Activated CD8-positive, alpha-beta T cell treated with anti-CD3 and anti-CD28 coated beads for 36 hours (primary cell): ENCODE results near the gene GALNT3. TPM values are rescaled to one million over a fixed set of nuclear protein-coding genes. Genes with fewer than 3 reads are reported as not detected.

Source experiments
- ATAC-seq: fragments of 200-7000 bp; cut with Tn5 transposase; one replicate; pipeline ENCODE4 v1.10.0; 2021; ENCODE audit warnings: mild to moderate bottlenecking, moderate library complexity
- CTCF ChIA-PET: fragments of 350-600 bp; sonication (Branson Sonifier 250); formaldehyde crosslinking; loops from one replicate; lab custom pipeline; 2021; ENCODE audit warnings: antibody characterized with exemption; lab: Charles Lee
- POLR2A ChIA-PET: fragments of 350-600 bp; sonication (Branson Sonifier 250); formaldehyde crosslinking; loops from one replicate; lab custom pipeline; 2021; ENCODE audit warnings: antibody characterized with exemption; lab: Charles Lee
- DNase-seq: peaks from one replicate; pipeline ENCODE4 v3.0.0-alpha.2; 2020
- H3K27ac Mint-ChIP-seq: one replicate; pipeline ENCODE4 v1.8.0; 2021; ENCODE audit warnings: mild to moderate bottlenecking, mixed read lengths
- H3K27me3 Mint-ChIP-seq: one replicate; pipeline ENCODE4 v1.8.0; 2021; ENCODE audit warnings: mixed read lengths
- H3K36me3 Mint-ChIP-seq: one replicate; pipeline ENCODE4 v1.8.0; 2021; ENCODE audit warnings: low read depth, mixed read lengths
- H3K4me1 Mint-ChIP-seq: one replicate; pipeline ENCODE4 v1.8.0; 2021; ENCODE audit warnings: low read depth, mixed read lengths
- H3K4me3 Mint-ChIP-seq: one replicate; pipeline ENCODE4 v1.8.0; 2021; ENCODE audit warnings: mild to moderate bottlenecking, moderate library complexity, mixed read lengths
- H3K9me3 Mint-ChIP-seq: one replicate; pipeline ENCODE4 v1.8.0; 2021; ENCODE audit warnings: mixed read lengths
- intact Hi-C: fragments of 100-400 bp; cut with micrococcal nuclease; formaldehyde crosslinking; loops from one replicate; pipeline ENCODE4 v1.10.0; 2022
- total RNA-seq, 2 experiments: library from RNA; stranded (reverse); gene quantifications; one replicate each; pipeline ENCODE4 v1.2.3, GENCODE V29; 2021
- TF ChIP-seq, protein P1 (sequence below): fragments of 200-600 bp; IDR thresholded peaks from one replicate; pipeline ENCODE4 v1.8.0; 2022; ENCODE audit warnings: antibody characterized with exemption, mild to moderate bottlenecking

GALNT3 gene
- total RNA-seq, 2 experiments from 2014 or later: 1.9 to 2.8 TPM

DNA sequence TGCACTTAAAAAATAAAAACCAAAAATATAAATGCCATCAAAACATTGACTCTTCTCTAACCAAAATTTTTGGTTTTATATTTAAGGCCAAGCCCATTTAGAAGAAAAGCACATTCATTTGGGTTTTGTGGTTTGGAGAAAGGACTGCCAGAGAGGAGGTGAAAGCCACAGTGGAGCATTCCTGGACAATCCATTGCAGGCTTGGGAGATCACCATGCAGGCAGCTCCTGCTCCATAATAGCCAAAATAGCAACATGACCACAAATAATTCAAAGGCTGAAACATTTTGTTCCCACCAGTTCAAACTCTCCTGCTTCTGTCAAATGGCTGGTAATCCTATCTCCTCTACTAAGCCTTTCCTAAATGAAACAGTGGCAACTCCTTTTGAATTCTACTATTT is 73.5 kb downstream of the GALNT3 start:
- ChIA-PET POLR2A (no interaction called here), CTCF (no interaction called here)
- no peak overlapping the region for H3K27ac Mint-ChIP-seq
- TF ChIP-seq, protein P1, sequence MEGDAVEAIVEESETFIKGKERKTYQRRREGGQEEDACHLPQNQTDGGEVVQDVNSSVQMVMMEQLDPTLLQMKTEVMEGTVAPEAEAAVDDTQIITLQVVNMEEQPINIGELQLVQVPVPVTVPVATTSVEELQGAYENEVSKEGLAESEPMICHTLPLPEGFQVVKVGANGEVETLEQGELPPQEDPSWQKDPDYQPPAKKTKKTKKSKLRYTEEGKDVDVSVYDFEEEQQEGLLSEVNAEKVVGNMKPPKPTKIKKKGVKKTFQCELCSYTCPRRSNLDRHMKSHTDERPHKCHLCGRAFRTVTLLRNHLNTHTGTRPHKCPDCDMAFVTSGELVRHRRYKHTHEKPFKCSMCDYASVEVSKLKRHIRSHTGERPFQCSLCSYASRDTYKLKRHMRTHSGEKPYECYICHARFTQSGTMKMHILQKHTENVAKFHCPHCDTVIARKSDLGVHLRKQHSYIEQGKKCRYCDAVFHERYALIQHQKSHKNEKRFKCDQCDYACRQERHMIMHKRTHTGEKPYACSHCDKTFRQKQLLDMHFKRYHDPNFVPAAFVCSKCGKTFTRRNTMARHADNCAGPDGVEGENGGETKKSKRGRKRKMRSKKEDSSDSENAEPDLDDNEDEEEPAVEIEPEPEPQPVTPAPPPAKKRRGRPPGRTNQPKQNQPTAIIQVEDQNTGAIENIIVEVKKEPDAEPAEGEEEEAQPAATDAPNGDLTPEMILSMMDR: no peak
- no peak overlapping the region for H3K4me3 Mint-ChIP-seq
- peaks cover 5% of the 10 kb centered on the region for H3K4me1 Mint-ChIP-seq
- ATAC-seq: no peak
- intact Hi-C loops: no loop called here
- no peaks in the 10 kb centered on the region for H3K9me3 Mint-ChIP-seq
- H3K27me3 Mint-ChIP-seq: peaks cover 7% of the 10 kb centered on the region
- no peaks in the 10 kb centered on the region for H3K36me3 Mint-ChIP-seq
- DNase-seq: no peak

DNA sequence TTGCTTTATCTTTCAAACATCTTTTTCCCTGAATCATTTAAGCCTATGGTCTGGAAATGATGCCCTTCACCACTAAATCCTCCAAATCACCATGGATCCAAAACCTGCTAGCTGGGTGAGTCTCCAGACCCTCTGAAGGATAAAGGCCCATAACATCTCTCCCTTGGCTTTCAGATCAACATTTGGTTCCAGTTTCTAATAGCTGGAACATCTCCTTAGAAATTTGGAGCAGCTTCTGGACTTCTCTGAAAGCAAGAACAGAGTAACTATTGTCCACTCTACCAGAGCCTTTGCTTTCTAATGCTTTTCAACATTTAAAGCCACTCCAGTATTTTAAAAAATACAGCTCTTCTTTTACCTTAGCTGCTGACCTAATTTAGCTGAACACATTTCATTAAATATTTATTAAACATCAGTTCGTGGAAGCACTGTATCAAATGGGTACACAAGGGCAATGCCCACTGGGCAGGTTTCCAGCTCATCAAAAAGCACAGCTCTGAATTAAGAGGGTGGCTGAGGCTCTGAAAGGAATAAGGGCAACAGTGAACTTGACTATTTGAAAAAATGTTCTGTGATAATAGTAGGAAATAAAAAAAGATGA is 75.3 kb downstream of the GALNT3 start:
- H3K4me3 Mint-ChIP-seq: no peak overlapping the region
- H3K9me3 Mint-ChIP-seq: no peaks in the 10 kb centered on the region
- intact Hi-C loops: no loop called here
- DNase-seq (no peak), ATAC-seq (no peak)
- CTCF ChIA-PET: no interaction called here
- no peaks in the 10 kb centered on the region for H3K4me1 Mint-ChIP-seq
- TF ChIP-seq, protein P1: no peak
- H3K27ac Mint-ChIP-seq: no peak overlapping the region
- H3K27me3 Mint-ChIP-seq: peaks cover 2% of the 10 kb centered on the region
- no peaks in the 10 kb centered on the region for H3K36me3 Mint-ChIP-seq
- POLR2A ChIA-PET: no interaction called here

DNA sequence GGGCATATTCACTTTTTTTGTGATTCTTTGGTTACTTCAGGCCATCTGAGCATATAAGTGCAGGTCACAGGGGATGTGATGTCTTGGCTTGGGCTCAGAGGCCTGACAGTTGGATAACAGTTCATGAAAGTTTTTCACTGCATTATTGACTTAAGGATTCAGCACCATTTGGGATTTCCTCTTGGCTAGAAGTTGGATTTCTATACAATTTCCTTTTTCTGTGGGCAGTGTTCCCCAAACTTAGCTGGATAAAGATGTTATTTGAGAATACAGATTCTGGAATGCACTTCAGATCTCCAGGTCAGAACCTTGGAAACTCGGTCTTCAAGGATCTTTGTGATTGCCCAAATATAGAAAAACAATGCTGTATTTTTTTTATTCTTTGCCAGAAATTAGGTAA is 78.0 kb downstream of the GALNT3 start:
- Mint-ChIP-seq H3K27me3 (no peaks in the 10 kb centered on the region), H3K36me3 (no peaks in the 10 kb centered on the region), H3K9me3 (no peaks in the 10 kb centered on the region), H3K27ac (no peak overlapping the region), H3K4me3 (no peak overlapping the region), H3K4me1 (no peaks in the 10 kb centered on the region)
- POLR2A ChIA-PET: no interaction called here
- intact Hi-C loops: no loop called here
- CTCF ChIA-PET: no interaction called here
- no peak for ATAC-seq
- DNase-seq: no peak
- TF ChIP-seq, protein P1: no peak

DNA sequence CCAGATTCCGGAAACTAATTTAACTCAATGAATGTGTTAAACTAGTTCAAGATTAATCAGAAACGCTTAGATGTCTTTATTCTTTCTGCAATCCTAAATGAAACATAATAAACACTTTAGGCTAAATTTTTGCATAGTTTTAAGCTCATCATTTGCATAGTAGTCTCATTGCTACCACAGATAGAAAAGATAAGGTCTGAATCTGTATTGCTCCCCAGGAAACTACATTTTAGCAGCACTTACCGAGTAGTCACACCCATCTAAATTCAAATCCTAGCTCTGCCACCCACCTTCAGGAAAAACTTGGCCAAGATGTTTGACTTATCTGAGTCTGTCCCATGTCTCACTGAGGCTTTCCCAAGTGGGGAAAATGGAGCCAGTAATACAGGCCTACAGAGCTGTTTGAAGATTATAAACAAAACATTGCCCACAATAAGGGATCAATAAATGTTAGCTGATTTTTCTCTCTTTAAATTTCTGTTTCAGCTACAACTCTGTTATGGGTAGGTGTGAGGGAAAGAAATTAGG is 87.0 kb downstream of the GALNT3 start:
- Mint-ChIP-seq H3K4me1 (no peaks in the 10 kb centered on the region), H3K9me3 (peaks cover 1% of the 10 kb centered on the region), H3K27me3 (peaks cover 7% of the 10 kb centered on the region), H3K36me3 (no peaks in the 10 kb centered on the region), H3K27ac (no peak overlapping the region), H3K4me3 (no peak overlapping the region)
- CTCF ChIA-PET: no interaction called here
- DNase-seq: no peak
- TF ChIP-seq, protein P1: no peak
- ATAC-seq: no peak
- intact Hi-C loops: no loop called here
- POLR2A ChIA-PET: no interaction called here

DNA sequence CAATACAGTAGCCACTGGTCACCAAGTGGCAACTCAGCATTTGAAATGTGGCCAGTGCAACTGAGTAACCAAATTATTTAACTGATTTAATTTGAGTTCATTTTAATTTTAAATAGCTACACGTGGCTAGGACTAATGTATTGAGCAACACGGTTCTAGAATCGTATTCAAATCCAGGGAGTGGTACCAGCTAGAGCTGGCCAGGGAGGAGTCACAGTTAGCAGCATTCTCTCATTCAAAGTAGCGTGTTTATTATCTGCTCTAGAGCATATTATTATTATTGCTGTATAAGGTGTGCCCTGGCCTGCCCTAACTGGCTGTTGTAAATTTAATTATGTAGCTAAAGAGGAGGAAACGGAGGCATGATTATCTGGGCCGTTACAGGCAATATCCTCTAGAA is 92.9 kb downstream of the GALNT3 start:
- Mint-ChIP-seq H3K36me3 (no peaks in the 10 kb centered on the region), H3K4me3 (no peak overlapping the region), H3K4me1 (no peaks in the 10 kb centered on the region), H3K27me3 (peaks cover 4% of the 10 kb centered on the region), H3K9me3 (no peaks in the 10 kb centered on the region), H3K27ac (no peak overlapping the region)
- ChIA-PET POLR2A (no interaction called here), CTCF (interaction anchor here (0.6 to 2.9 kb wide), 3 partner anchors 10 to 173 kb away, joined by 3 to 9 read pairs (median 4); no protein-coding TSS in a partner anchor)
- intact Hi-C loops: no loop called here
- TF ChIP-seq, protein P1: no peak
- DNase-seq (no peak), ATAC-seq (no peak)
